Fibroblast of villous mesenchyme (primary cell): ENCODE results near the gene ZRANB1. TPM values are rescaled to one million over a fixed set of nuclear protein-coding genes. Genes with fewer than 3 reads are reported as not detected.

Source experiments
- DNase-seq: peaks from one replicate; pipeline ENCODE4 v3.0.0-alpha.2; 2010; ENCODE audit warnings: low read depth
- H3K4me3 ChIP-seq: 2 replicates; pipeline ENCODE4 v1.5.1; 2011; ENCODE audit warnings: low read depth, mild to moderate bottlenecking, low read length
- total RNA-seq: library from RNA; depleted of rRNA; stranded (reverse); fragments of >200 nt; gene quantifications from 2 replicates; pipeline ENCODE4 v1.2.3, GENCODE V29; 2012
- TF ChIP-seq, protein P1 (sequence below): IDR thresholded peaks from 2 replicates; pipeline ENCODE4 v1.5.1; 2012; ENCODE audit warnings: low read depth, mild to moderate bottlenecking, low read length; ENCODE audit not compliant: insufficient read depth

ZRANB1 gene
- total RNA-seq, 1 donor = 37.1 TPM

DNA sequence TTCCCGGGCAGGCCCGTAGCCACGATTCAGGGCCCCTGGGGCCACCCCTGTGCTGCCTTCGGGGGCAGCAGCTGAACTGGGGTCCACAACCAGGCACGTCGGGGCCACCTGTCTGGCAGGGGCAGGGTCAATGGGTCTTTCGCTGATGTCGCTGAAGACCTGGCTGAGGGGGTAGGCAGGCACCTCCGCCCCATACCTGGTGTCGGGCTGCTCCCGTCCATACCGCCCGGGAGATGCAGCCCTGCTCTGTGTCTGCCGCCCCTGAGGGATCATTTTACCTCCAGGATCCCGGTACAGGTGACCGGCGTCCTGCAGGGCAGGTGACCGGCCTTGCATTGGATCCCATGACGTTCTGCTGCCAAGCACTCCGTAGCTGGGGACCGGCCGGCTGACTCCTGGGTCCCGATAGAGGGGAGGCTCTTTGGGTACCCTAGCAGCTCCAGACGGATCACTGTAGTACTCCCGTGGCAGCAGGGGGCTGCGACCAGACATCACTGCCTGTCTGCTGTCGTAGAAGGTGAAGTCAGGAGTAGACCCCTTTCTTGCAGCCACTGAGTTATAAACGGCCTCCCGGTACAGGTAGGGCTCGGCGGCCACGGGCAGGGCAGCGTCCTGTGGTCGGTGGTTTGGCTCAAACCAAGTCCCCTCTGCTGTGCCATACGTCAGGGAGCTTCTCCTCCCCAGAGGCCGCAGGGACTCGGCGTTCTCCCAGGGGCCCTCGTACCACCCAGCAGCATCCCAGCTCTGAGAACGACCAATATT is 85.2 kb downstream of the ZRANB1 start:
- DNase-seq = no peak
- TF ChIP-seq, protein P1, sequence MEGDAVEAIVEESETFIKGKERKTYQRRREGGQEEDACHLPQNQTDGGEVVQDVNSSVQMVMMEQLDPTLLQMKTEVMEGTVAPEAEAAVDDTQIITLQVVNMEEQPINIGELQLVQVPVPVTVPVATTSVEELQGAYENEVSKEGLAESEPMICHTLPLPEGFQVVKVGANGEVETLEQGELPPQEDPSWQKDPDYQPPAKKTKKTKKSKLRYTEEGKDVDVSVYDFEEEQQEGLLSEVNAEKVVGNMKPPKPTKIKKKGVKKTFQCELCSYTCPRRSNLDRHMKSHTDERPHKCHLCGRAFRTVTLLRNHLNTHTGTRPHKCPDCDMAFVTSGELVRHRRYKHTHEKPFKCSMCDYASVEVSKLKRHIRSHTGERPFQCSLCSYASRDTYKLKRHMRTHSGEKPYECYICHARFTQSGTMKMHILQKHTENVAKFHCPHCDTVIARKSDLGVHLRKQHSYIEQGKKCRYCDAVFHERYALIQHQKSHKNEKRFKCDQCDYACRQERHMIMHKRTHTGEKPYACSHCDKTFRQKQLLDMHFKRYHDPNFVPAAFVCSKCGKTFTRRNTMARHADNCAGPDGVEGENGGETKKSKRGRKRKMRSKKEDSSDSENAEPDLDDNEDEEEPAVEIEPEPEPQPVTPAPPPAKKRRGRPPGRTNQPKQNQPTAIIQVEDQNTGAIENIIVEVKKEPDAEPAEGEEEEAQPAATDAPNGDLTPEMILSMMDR = no peak
- H3K4me3 ChIP-seq = no peak overlapping the region

- TF ChIP-seq, protein P1 = no peak
- DNase-seq = peak; percentile 53
- no peak overlapping the region for H3K4me3 ChIP-seq
Measured at GRCh38 chr10:125027871-125028869, 86.2 kb downstream of the ZRANB1 start.

DNA sequence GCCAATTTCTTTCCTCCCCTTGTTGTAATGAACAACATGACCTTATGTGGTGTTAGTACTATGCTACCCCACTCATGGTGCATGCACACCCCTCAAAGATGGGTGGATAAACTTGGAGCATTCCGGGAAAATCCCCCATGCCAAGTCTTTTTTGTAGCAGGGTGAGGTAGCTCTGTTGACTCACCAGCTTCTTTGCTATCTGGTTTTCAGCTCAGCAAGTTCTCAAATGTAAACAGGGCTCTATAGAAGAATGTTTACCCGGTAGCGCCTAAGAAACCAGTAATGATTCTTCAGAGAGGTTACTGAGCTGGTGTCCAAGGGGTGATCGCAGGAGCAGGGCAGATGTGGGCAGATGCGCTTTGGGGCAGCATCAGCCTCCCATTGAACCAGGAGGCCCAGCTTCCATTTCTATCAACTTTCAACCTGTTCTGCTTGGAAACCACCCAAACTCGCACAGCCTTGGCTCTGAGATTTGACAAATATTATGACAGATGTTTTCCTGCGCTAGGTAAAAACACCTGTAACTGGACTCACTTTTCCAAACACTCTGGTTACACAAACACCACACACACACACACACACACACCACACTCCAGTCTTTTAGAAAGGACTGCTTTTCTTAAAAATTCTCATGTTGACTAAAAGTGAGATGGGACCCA is 87.8 kb downstream of the ZRANB1 start:
- DNase-seq = peak; percentile 70
- no peak overlapping the region for H3K4me3 ChIP-seq
- TF ChIP-seq, protein P1 = no peak

DNA sequence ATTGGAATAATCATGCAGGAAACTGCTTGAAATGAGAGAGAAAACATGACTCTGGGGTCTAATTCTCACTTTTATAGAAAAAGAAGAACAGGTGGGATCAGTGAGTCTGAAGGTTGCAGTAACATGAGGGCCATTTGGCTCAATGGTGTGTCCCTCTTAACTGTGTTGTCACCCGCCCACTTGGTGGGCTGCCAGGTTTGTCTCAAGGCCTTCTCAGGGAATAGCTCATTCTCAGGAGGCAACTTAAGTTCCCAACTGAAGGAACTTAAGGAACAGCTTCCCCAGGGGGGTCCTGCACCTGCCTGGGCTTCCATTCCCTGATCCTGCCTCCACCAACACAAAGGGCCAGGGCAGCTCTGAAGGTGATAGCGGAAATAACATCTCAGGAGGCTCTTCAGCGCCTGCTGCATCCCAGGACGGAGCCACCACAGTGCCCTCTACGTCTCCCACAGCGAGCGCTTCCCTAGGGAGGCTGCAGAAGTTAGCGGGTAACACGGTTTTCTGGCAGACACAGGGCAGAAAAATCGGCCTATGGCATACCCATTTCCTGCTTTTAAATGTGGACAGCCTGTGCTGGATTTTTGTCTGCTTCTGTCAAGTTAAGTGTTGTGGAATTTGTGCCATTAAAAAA is 88.8 kb downstream of the ZRANB1 start:
- H3K4me3 ChIP-seq = no peak overlapping the region
- DNase-seq = no peak
- TF ChIP-seq, protein P1 = no peak

DNA sequence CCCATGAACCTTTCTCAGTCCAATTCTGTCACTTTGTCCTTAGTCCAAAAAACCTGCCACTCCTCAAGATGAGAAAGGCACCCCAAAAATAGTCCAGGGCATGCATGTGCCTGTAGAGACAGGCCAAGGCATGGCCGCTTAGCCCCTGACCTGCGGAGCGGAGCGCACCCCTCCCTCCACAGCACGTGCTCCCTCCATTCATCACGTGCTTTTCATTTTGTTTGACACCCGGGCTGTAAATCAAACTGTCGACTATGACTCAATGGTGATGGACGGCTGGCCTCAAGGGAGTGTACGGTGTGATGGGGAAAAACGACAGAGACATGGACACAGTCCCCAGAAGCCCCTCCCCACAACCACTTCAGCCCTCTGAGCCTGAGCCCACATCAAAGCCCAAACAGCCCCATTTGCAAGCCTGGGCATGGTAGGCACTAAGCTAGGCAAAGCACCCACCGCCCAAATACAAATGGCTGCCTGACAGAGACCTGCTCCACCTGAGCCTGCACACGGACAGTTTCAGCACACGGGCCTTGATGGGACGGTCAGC is 90.6 kb downstream of the ZRANB1 start:
- H3K4me3 ChIP-seq = no peak overlapping the region
- no peak for DNase-seq
- TF ChIP-seq, protein P1 = no peak

- no peak for DNase-seq
- no peak overlapping the region for H3K4me3 ChIP-seq
- TF ChIP-seq, protein P1 = no peak
Measured at GRCh38 chr10:125033146-125033924, 91.4 kb downstream of the ZRANB1 start.
